ENCODE data around the gene SLC16A7. TPM values are rescaled to one million over a fixed set of nuclear protein-coding genes. Genes with fewer than 3 reads are reported as not detected.

Gene SLC16A7
- total and polyA plus RNA-seq, 10 of the 15 experiments (the other 5 are each of a cell fraction or from before 2014, with no cell fraction given): 1.5 to 12.9 (median 6.7) TPM

DNA sequence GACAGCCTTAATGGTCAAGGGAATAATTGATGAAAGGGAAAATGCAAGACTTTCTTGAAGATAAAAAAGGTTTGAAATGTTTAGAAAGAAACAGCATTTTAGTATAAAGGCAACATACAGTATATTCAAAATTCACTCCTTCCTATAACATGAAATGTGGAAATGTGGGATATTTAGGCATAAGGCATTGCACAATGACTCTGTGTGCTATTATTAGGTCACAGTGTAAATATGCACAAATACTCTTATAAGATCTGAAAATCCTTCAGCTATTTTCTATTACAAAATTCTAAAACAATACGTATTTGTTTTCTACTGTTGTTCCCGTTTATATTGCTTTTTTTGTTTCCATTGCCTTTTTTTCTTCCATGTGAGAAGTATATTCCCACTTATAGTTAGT is 127.7 kb downstream of the SLC16A7 start:
- H3K79me2 ChIP-seq (ENCODE audit: control insufficient read depth, insufficient read depth, low read length): no peaks in the 10 kb centered on the region
- no peaks in the 10 kb centered on the region for H3K27me3 ChIP-seq (replicated peaks in 1 of 2; ENCODE audit: control insufficient read depth in 2 of 2, insufficient read depth in 2 of 2, low read length in 1 of 2)
- intact Hi-C loops (cut with micrococcal nuclease; ENCODE audit: unreplicated experiment): no loop called here
- ATAC-seq (no peak), FAIRE-seq (no peak), DNase-seq (ENCODE audit: low read depth, low spot score) (no peak)
- no peak overlapping the region for H3K4me2 ChIP-seq (ENCODE audit: control insufficient read depth, insufficient read depth)
- no peak overlapping the region for H3K4me3 ChIP-seq
- SMC1A ChIA-PET (ENCODE audit: uncharacterized antibody, unreplicated experiment): no interaction called here
- CTCF ChIA-PET: no interaction called here
- no peaks in the 10 kb centered on the region for H4K20me1 ChIP-seq (ENCODE audit: control insufficient read depth, insufficient read depth)
- WGBS (ENCODE audit: insufficient coverage, insufficient replicate concordance, low lambda C conversion rate, missing lambda C conversion rate): 87% methylated on average over 2 of the region's 2 CpGs
- BruUV-seq (replicated peaks): no TSS peak
- no peaks in the 10 kb centered on the region for H3K9me3 ChIP-seq (replicated peaks; ENCODE audit: control insufficient read depth, insufficient read depth, low read length)
- no peaks in the 10 kb centered on the region for H3K4me1 ChIP-seq (ENCODE audit: control insufficient read depth, insufficient read depth, low read length)
- POLR2A ChIA-PET: no interaction called here
- TF ChIP-seq RFX5 (IDR thresholded peaks at IDR 0.05; ENCODE audit: low read depth, low read length) (no peak), ZNF207 (IDR thresholded peaks at IDR 0.05; ENCODE audit: borderline replicate concordance) (no peak), SPI1 (IDR thresholded peaks at IDR 0.05; ENCODE audit: borderline replicate concordance, insufficient read depth, low read depth, low read length) (no peak), JUNB (IDR thresholded peaks at IDR 0.05) (no peak), WRNIP1 (IDR thresholded peaks at IDR 0.05; ENCODE audit: borderline replicate concordance, low read depth, low read length) (no peak), POLR2A (IDR thresholded peaks at IDR 0.05; ENCODE audit: low read depth, low read length) (no peak), USF1 (IDR thresholded peaks at IDR 0.05; ENCODE audit: borderline replicate concordance, extremely low read length, insufficient read depth, low read depth, low read length) (no peak), BCL11A (IDR thresholded peaks at IDR 0.05; ENCODE audit: low read depth, low read length) (no peak), TCF3 (IDR thresholded peaks at IDR 0.05; ENCODE audit: borderline replicate concordance, insufficient read depth, low read depth, low read length) (no peak), TARDBP (IDR thresholded peaks at IDR 0.05; ENCODE audit: borderline replicate concordance) (no peak), PML (IDR thresholded peaks at IDR 0.05; ENCODE audit: low read length) (no peak), BACH1 (IDR thresholded peaks at IDR 0.05; ENCODE audit: borderline replicate concordance) (no peak), TCF12 (IDR thresholded peaks at IDR 0.05; ENCODE audit: low read depth, low read length) (no peak), IRF3 (IDR thresholded peaks at IDR 0.05) (no peak), E4F1 (IDR thresholded peaks at IDR 0.05; ENCODE audit: borderline replicate concordance, partially characterized antibody) (no peak), BHLHE40 (IDR thresholded peaks at IDR 0.05; ENCODE audit: borderline replicate concordance in 1 of 2, low read depth in 2 of 2, low read length in 1 of 2) (no peak), ZNF24 (IDR thresholded peaks at IDR 0.05) (no peak)
- TF ChIP-seq, protein P1, sequence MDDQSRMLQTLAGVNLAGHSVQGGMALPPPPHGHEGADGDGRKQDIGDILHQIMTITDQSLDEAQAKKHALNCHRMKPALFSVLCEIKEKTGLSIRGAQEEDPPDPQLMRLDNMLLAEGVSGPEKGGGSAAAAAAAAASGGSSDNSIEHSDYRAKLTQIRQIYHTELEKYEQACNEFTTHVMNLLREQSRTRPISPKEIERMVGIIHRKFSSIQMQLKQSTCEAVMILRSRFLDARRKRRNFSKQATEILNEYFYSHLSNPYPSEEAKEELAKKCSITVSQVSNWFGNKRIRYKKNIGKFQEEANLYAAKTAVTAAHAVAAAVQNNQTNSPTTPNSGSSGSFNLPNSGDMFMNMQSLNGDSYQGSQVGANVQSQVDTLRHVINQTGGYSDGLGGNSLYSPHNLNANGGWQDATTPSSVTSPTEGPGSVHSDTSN (IDR thresholded peaks at IDR 0.05; ENCODE audit: insufficient replicate concordance, low read depth, low read length): no peak
- RAD21 ChIA-PET (ENCODE audit: unreplicated experiment): no interaction called here
- H3K9ac ChIP-seq (ENCODE audit: control insufficient read depth, insufficient read depth, low read length): no peak overlapping the region
- in situ Hi-C loops (cut with MboI): no loop called here
- no peak overlapping the region for H2AFZ ChIP-seq (ENCODE audit: control insufficient read depth, low read depth, low read length)
- no peaks in the 10 kb centered on the region for H3K36me3 ChIP-seq (ENCODE audit: control insufficient read depth in 2 of 2, insufficient read depth in 2 of 2, low read length in 1 of 2)
- no peak overlapping the region for H3K27ac ChIP-seq (ENCODE audit: control insufficient read depth, insufficient read depth)
